ENCODE data around the gene CCNE1. TPM values are rescaled to one million over a fixed set of nuclear protein-coding genes. Genes with fewer than 3 reads are reported as not detected.

The CCNE1 gene
- total RNA-seq, 4 donors from 2014 or later: 1.8 to 5.9 (median 2.2) TPM

- Histone ChIP-seq H3K4me3 (no peak overlapping the region), H3K4me1 (no peaks in the 10 kb centered on the region), H3K27me3 (no peaks in the 10 kb centered on the region), H3K9me3 (no peaks in the 10 kb centered on the region), H3K36me3 (no peaks in the 10 kb centered on the region), H3K27ac (no peak overlapping the region)
- no peak for TF ChIP-seq POLR2A (IDR thresholded peaks at IDR 0.05)
- TF ChIP-seq, protein P1, sequence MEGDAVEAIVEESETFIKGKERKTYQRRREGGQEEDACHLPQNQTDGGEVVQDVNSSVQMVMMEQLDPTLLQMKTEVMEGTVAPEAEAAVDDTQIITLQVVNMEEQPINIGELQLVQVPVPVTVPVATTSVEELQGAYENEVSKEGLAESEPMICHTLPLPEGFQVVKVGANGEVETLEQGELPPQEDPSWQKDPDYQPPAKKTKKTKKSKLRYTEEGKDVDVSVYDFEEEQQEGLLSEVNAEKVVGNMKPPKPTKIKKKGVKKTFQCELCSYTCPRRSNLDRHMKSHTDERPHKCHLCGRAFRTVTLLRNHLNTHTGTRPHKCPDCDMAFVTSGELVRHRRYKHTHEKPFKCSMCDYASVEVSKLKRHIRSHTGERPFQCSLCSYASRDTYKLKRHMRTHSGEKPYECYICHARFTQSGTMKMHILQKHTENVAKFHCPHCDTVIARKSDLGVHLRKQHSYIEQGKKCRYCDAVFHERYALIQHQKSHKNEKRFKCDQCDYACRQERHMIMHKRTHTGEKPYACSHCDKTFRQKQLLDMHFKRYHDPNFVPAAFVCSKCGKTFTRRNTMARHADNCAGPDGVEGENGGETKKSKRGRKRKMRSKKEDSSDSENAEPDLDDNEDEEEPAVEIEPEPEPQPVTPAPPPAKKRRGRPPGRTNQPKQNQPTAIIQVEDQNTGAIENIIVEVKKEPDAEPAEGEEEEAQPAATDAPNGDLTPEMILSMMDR (IDR thresholded peaks at IDR 0.05): no peak
- no peak for DNase-seq
These were observed 43.6 kb upstream of the CCNE1 start for GRCh38 chr19:29768166-29768565.

DNA sequence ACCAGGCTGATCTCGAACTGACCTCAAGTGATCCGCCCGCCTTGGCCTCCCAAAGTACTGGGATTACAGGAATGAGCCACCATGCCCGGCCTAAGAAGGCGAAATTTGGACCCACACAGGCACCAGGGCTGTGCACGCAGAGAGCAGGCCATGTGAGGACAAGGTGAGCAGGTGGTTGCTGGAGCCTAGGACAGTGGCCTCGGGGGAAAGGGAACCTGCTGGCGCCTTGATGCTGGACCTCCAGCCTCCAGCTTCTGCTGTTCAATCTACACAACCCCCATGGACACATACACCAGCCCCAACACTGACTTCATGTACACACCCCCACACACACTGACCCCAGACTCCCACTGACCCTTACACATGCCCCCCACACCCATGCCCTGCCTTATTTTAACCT is 41.8 kb upstream of the CCNE1 start:
- TF ChIP-seq, protein P1 (IDR thresholded peaks at IDR 0.05): no peak
- no peak for TF ChIP-seq POLR2A (IDR thresholded peaks at IDR 0.05)

DNA sequence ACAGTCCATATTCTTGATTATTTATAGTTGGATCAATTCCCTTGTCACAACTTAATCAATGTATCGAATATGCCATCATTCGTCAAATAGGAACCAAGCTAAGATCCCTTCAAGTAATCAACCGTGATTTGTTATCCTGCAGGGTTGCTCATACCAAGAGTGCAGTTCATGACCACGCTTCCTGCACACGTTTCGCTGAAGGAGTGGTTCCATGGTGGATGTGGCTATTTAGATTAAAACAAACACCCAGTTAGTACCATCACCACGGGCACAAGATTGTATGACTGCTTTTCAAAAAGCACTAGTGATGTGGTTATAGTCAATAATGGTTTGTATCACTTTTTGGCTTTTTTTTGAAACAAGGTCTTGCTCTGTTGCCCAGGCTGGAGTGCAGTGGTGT is 41.1 kb upstream of the CCNE1 start:
- H3K27ac ChIP-seq: no peak overlapping the region
- no peaks in the 10 kb centered on the region for H3K36me3 ChIP-seq
- H3K4me3 ChIP-seq: no peak overlapping the region
- TF ChIP-seq POLR2A (IDR thresholded peaks at IDR 0.05): no peak
- TF ChIP-seq, protein P1 (IDR thresholded peaks at IDR 0.05): no peak
- H3K27me3 ChIP-seq: no peaks in the 10 kb centered on the region
- H3K4me1 ChIP-seq: peaks cover 0 to 7% (median 0%) of the 10 kb centered on the region in 4 donors
- H3K9me3 ChIP-seq: no peaks in the 10 kb centered on the region
- DNase-seq: no peak

More for the DNA sequence above, 41.8 kb upstream of the CCNE1 start:
- no peak for DNase-seq
- H3K4me1 ChIP-seq: peaks cover 0 to 2% (median 0%) of the 10 kb centered on the region in 4 donors
- no peaks in the 10 kb centered on the region for H3K9me3 ChIP-seq
- no peaks in the 10 kb centered on the region for H3K36me3 ChIP-seq
- H3K27me3 ChIP-seq: no peaks in the 10 kb centered on the region
- no peak overlapping the region for H3K27ac ChIP-seq
- no peak overlapping the region for H3K4me3 ChIP-seq

- DNase-seq: peak in 2 of 3 donors; percentile 59 to 60
- H3K36me3 ChIP-seq: no peaks in the 10 kb centered on the region
- TF ChIP-seq, protein P1 (IDR thresholded peaks at IDR 0.05): peak in 4 of 6 experiments; percentile 44 to 57 (median 47)
- no peak for TF ChIP-seq POLR2A (IDR thresholded peaks at IDR 0.05)
- peaks cover 0 to 7% (median 0%) of the 10 kb centered on the region in 4 donors for H3K4me1 ChIP-seq
- no peaks in the 10 kb centered on the region for H3K27me3 ChIP-seq
- H3K4me3 ChIP-seq: no peak overlapping the region
- no peak overlapping the region for H3K27ac ChIP-seq
- H3K9me3 ChIP-seq: no peaks in the 10 kb centered on the region
These were observed 39.9 kb upstream of the CCNE1 start for GRCh38 chr19:29771708-29772414.

- DNase-seq: no peak
- Histone ChIP-seq H3K36me3 (no peaks in the 10 kb centered on the region), H3K9me3 (no peaks in the 10 kb centered on the region), H3K4me3 (no peak overlapping the region), H3K27me3 (no peaks in the 10 kb centered on the region), H3K27ac (no peak overlapping the region), H3K4me1 (peaks cover 0 to 7% (median 0%) of the 10 kb centered on the region in 4 donors)
- no peak for TF ChIP-seq POLR2A (IDR thresholded peaks at IDR 0.05)
- TF ChIP-seq, protein P1 (IDR thresholded peaks at IDR 0.05): no peak
These were observed 39.1 kb upstream of the CCNE1 start for GRCh38 chr19:29772696-29773095.

All from Peyer's patch (tissue), 4 donors.